Fibroblast of skin of right biceps (primary cell): Measurements from ENCODE around the gene PALLD.
"Not testable (repeated sequence)": the region's sequence is repeated elsewhere in the genome, so short reads cannot be mapped to it uniquely, and the experiment has no call there.

Source experiments
- DNase-seq: peaks from one replicate; pipeline ENCODE4 v3.0.0-alpha.2; 2013

PALLD gene

DNA sequence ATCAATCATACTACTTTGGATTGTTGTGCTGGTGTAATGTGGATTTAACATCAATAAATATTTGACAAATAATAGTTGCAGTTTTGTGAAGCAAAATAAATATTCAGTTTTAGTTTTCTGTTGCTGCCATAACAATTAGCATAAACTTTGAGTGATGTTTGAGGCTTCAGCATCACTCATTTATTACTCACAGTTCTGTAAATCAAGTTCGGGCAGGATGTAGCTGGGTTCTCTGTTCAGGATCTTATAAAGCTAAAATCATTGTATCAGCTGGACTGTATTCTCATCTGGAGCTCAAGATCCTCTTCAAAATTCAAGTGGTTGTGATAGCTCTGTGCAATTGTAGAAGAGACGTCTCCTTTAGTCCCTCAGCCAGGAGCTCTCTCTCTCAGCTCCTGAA is 431.5 kb downstream of the PALLD start:
- DNase-seq = no peak

DNA sequence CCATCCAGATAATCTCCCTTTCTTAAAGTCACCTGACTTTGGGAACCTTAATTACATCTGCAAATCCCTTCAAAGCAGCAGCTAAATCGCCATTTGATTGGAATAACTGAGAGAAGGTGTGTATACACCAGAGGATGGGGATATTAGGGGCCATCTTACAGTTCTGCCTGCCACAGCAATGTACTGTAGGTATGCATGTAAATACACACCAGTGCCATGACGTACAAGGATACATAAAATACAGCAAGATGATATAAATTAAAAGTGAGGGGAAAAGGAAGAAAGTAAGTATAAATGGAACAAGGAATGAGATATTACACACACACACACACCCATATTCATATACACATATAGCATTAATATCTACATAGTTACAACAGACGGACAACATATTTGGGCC is 432.0 kb downstream of the PALLD start:
- DNase-seq = no peak

DNA sequence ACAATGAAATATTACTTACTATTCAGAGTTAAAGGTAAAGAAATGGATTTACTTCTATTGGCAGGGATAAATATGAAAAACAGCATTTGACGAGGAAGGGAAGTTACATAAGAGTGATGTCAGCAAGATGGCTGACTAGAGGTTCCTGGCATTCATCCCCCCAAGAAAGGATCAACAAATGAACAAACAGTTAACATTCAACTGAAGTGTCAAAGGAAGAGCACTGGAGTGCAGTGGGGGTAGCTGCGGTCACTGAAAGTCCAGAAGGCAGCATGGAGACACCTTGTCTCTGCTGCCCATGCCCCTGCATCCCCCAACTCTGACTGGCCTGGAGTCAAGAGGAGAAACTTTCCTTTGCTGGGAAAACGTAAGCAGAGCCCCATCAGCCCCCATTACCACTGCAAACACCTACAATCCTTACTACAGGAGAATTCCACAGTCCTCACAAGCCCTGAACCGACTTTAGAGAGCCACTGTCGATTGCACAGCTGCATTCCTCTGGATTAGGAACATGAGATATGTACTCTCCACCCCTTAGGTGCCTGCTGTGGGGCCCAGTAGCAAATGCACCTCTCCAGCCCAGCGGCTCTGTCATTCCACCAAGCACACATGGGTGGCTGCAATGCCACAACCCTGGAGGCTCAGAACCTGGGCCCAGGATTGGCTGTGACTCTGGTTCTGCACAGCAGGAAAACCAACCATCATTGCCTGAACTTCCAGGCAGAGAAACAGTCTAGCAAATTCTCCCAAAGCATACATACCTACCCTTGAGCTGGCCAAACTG is 433.8 kb downstream of the PALLD start:
- DNase-seq = no peak

DNA sequence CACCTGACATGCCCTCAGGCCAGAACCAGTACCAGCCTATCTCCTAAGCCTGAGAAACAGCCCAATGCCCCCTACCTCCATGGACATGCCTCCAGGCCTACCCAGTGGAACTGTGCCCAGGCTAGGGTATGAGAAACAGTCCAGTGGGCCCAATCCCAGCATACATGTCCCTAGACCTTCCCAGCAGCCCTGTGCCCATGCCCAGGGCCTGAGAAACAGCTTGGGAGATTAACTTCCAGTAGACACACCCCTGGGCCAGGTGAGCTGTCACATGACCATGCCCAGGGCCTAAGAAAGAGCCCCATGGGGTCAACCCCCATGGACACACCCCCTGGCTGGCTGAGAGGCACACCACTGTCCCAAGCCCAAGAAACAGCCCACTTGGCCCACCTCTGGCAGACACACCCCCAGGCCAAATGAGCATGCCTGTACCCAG is 434.4 kb downstream of the PALLD start:
- no peak for DNase-seq

DNA sequence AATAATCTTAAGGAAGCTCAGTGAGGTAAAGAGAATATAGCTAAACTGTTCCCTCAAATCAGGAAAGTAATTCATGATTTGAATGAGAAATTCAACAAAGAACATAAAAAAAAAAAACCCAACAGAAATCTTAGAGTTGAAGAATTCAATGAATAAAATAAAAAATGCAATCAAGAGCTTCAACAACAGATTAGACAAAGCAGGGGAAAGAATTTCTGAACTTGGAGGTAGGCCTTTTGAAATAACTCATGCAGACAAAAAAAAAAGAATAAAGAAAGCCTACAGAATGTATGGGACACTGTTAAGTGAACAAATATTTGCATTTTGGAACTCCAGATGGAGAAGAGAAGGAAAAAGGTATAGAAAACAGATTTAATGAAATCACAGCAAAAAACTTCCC is 435.3 kb downstream of the PALLD start:
- DNase-seq = no peak

DNA sequence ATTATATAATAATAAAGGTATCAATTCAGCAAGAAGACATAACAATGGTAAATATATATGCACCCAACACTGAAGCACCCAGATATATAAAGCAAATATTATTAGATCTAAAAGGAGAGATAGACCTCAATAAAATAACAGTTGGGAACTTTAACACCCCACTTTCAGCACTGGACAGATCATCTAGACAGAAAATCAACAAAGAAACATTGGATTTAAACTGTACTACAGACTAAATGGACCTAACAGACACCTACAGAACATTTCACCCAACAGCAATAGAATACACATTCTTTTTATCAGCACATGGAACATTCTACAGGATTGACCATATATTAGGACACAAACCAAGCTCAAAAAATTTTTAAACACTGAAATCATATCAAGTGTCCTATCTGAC is 436.6 kb downstream of the PALLD start:
- no peak for DNase-seq

DNA sequence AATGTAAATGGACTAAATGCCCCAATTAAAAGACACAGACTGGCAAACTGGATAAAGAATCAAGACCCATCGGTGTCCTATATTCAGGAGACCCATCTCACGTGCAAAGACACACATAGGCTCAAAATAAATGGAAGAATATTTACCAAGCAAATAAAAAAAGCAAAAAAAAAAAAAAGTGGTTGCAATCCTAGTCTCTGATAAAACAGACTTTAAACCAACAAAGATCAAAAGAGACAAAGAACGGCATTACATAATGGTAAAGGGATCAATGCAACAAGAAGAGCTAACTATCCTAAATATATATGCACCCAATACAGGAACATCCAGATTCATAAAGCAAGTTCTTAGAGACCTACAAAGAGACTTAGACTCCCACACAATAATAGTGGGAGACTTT is 440.6 kb downstream of the PALLD start:
- DNase-seq = not testable (repeated sequence)

DNA sequence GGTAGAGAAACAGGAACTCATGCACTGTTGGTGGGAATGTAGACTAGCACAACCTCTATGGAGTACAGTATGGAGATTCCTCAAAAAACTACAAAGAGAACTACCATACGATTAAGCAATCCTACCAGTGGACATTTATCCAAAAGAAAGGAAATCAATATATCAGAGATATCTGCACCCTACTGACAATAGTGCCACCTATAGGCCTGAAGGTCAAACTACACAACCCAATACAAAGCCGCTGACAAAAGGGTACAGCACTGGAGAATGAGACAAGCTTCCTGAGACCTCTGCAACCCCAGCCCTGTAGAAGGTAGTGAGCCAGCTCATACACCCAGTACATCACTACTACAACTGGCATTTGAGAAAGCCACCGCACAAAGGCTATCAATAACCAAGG is 446.1 kb downstream of the PALLD start:
- DNase-seq = no peak

DNA sequence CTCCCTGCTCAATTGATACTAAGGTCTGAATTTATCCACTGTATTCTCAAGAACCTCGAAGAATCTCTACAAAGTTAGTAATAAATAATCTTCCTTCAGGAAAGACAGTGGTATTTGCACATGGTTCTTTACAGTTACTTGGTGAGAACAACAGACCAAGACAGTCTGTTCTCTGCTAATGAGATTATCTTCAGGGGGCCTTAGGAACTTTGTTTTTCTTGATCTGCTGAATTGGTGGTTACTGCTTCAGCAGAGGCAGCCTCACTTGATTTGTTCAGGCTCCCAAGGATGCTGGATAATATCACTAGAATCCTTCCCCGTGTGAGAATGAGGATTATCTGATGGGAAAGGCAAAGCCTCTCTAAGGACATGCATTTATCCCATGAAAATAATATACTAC is 448.4 kb downstream of the PALLD start:
- DNase-seq = no peak

DNA sequence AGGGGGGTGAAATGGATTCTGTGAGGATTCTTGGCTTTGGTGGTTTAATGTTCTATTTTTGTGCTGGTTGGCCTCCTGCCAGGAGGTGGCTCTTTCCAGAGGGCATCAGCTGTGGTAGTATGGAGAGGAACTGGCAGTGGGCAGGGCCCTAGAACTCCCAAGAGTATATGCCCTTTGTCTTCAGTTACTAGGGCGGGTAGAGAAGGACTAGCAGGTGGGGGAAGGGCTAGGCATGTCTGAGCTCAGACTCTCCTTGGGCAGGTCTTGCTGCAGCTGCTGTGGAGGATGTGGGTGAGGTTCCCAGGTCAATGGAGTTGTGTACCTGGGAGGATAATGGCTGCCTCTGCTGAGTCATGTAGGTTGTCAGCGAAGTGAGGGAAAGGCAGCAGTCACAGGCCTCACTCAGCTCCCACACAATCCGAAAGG is 456.0 kb downstream of the PALLD start:
- not testable (repeated sequence) for DNase-seq

DNA sequence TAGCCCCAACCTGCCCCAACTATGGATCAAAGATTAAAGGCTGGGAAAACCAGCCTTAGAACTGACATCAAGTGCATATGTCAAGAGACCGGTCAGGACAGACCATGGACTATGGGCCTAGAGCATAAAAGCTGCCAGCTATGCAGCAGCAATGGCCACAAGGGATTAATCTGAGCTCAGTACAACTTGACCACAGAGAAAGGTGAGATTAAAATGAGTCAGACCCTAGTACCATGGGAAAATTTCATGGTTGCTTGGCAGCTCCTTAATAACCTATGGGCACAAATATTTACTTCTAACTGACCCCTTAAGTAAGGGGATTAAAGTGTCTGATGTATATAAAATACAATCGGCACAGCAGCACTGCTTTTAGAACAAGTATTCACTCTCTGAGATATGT is 458.8 kb downstream of the PALLD start:
- no peak for DNase-seq

DNA sequence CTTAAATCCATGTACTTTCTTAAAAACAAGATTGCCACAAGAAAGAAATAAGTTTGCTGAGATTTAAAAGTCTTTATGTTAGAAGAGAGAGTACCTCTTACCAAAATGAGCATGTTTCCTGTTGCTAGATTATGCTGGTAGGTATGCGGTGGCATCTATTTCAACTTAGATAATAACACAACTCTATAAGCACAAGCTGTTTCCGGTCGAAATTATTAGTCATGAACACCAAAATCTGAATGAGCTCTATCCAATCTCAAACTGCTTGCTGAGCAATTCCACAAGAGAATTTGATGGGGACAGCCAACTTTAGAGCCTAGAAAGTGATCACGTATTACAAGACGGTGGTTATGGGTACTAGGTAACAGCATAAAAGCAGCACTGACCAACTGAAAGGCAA is 463.9 kb downstream of the PALLD start:
- no peak for DNase-seq

DNA sequence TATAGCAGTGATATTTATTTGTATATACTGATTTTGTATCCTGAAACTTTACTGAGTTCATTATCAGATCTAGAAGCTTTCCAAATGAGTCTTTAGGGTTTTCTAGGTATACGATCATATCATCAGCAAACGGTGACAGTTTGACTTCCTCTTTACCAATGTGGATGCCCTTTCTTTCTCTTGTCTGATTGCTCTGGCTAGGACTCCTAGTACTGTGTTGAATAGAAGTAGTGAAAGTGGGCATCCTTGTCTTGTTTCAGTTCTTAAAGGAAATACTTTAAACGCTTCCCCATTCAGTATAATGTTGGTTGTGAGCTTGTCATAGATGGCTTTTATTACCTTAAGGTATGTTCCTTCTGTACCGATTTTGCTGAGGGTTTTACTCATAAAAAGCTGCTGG is 475.7 kb downstream of the PALLD start:
- DNase-seq = no peak
